ENCODE measurements around the gene PRSS21.

GRCh38 chr16:2865651-2866050, 48.6 kb downstream of the PRSS21 start:
- no peak for TF ChIP-seq CTCF (IDR thresholded peaks at IDR 0.05)
- TF ChIP-seq POLR2A (IDR thresholded peaks at IDR 0.05), result no peak
